Measurements from ENCODE around the gene GLOD5.

DNA sequence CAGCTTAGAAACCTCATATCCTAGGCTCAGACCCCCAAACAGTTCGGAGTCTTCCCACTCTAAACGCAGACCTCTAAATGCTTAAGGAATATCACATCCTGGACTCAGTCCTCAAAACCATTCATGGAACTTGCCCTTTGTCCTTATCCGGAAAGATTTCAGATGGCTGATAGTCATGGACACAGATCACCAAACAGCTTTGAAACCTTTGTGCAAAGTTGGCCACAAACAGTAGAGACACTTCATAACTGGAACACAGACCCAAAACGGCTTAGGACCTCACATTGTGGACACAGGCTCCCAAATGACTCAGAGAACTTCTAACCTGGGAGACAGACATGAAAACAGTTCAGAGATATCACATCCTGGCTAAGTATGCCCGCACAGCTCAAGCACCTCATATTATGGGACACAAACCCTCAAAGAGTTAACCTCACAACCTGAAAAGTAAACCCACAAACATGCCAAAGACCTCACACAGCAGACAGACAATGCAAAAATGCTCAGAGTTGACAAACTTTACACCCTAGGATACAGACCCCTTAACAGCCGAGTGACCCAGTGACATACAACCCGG is 49.5 kb upstream of the GLOD5 start:
- TF ChIP-seq, protein P1, sequence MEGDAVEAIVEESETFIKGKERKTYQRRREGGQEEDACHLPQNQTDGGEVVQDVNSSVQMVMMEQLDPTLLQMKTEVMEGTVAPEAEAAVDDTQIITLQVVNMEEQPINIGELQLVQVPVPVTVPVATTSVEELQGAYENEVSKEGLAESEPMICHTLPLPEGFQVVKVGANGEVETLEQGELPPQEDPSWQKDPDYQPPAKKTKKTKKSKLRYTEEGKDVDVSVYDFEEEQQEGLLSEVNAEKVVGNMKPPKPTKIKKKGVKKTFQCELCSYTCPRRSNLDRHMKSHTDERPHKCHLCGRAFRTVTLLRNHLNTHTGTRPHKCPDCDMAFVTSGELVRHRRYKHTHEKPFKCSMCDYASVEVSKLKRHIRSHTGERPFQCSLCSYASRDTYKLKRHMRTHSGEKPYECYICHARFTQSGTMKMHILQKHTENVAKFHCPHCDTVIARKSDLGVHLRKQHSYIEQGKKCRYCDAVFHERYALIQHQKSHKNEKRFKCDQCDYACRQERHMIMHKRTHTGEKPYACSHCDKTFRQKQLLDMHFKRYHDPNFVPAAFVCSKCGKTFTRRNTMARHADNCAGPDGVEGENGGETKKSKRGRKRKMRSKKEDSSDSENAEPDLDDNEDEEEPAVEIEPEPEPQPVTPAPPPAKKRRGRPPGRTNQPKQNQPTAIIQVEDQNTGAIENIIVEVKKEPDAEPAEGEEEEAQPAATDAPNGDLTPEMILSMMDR (IDR thresholded peaks at IDR 0.05) = no peak
- no peak for TF ChIP-seq POLR2A (IDR thresholded peaks at IDR 0.05)

Data from thyroid gland (tissue), 4 donors.